SK-N-SH treated with all-trans-retinoic acid at 6 μM for 48 hours (cell line): ENCODE data around the gene GNAT3.

Source experiments
- OSR1 ChIP-seq: fragments of 250-450 bp; sonication (Bioruptor Pico); IDR thresholded peaks from 2 replicates; pipeline ENCODE4 v1.8.0; 2022; ENCODE audit warnings: moderate library complexity, mild to moderate bottlenecking, inconsistent platforms
- PATZ1 ChIP-seq: fragments of 250-450 bp; sonication (Bioruptor Pico); IDR thresholded peaks from 2 replicates; pipeline ENCODE4 v1.8.0; 2020; ENCODE audit warnings: mild to moderate bottlenecking, moderate library complexity, borderline replicate concordance
- ZC3H10 ChIP-seq: fragments of 250-450 bp; sonication (Bioruptor Pico); IDR thresholded peaks from 2 replicates; pipeline ENCODE4 v1.5.1; 2021; ENCODE audit warnings: mild to moderate bottlenecking, moderate library complexity
- ZFP3 ChIP-seq: fragments of 250-450 bp; sonication (Bioruptor Pico); IDR thresholded peaks from 2 replicates; pipeline ENCODE4 v1.5.0; 2020; ENCODE audit warnings: mild to moderate bottlenecking, moderate library complexity

DNA sequence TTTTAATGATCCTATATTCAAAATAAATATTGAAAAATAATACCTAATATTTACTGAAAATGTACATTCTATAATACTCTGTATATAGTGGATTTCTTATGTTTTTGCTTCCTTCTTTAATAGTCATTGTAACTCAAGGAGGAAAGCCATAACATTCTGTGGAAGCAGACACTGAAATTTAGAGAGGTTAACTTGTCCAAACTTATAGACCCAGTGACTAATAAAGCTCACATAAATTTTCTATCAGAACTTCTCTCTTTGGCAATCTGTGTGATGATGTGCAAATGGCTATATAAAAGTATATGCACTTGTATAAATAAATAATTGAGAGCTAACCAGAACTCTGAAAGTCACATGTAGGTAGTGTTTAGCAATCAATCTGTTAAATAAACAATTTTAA is 26.1 kb downstream of the GNAT3 start:
- TF ChIP-seq ZFP3 (CRISPR knock-in tag), result no peak
- TF ChIP-seq ZC3H10, result no peak
- no peak for TF ChIP-seq PATZ1 (CRISPR knock-in tag)
- no peak for TF ChIP-seq OSR1 (CRISPR knock-in tag)
